NCI-H2196 treated with DMSO at 0.1 percent for 48 hours (cell line): ENCODE measurements around the gene EPHA10.

Experiments
- DNase-seq: peaks from one replicate; lab custom pipeline; 2025; ENCODE audit not compliant: unreplicated experiment; lab: John Stamatoyannopoulos, UW

Gene EPHA10

DNA sequence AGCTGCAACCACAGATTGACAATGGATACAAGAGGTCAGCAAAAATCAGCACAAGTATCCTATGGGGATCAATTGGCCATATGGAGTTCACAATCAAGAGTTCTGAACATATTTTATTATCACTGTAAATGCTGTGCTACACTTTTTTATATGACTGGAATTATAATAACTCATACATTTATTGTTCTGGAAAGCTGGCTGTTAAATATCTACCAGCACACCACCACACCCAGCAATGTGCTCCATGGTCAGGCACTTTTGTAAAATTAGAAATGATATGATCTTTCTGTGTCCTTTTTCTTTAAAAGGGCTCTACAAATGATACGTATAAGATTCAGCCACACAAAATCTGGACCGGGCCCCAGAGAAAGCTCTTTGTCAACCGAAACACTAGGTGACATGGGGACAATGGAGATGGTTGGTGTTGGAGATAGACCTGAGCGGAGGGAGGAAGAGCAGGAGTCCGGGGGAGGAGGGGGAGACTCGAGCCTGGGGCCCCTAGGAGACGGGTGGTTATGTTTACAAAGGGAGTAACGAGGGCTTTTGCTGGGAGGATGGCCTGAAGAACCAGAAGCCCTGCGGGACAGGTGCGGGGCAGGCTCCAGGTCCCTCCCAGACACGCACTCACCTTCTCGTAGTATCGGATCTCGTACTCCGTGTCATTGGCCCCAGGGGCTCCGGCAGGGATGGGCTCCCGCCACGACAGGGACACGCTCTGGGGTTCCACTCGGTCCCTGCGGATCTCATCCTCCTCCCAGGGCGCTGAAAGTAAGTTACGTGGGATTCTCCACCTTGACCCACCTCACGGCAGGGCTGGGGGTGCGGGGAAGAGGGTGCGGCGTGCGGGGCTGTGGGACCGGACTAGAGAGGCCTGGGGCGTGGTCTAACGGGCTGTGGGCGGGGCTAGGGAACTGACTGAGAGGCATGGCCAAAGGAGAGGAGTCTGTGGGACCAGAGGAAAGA, 30.0 kb downstream of the EPHA10 start:
- DNase-seq = no peak

GRCh38 chr1:37732111-37732780, 32.7 kb downstream of the EPHA10 start:
- no peak for DNase-seq

- no peak for DNase-seq
Observed at GRCh38 chr1:37731312-37732019, 33.5 kb downstream of the EPHA10 start.

GRCh38 chr1:37730376-37730775, 34.5 kb downstream of the EPHA10 start:
- DNase-seq = no peak

DNA sequence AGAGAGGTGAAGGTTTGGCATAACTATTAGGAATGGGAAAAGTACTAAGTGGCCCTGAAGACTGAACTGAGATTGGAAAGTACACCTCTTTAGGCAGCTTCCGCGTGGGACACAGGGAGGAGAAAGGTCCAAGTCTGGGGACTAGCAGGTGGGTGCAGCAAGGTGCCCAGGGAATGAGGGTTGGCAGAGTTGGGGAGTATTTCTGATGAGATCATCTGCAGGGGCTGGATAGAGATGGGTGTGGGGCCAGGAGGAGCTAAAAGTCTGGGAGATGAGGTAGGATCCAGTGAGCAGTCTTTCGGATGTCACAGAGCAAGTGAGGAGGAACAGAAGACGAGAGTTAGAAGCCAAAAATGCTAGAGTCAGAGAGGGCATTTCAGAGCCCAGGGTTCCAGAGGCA, 36.5 kb downstream of the EPHA10 start:
- no peak for DNase-seq

- no peak for DNase-seq
Observed at GRCh38 chr1:37726751-37727585, 38.0 kb downstream of the EPHA10 start.

GRCh38 chr1:37725851-37726613, 38.9 kb downstream of the EPHA10 start:
- no peak for DNase-seq

DNA sequence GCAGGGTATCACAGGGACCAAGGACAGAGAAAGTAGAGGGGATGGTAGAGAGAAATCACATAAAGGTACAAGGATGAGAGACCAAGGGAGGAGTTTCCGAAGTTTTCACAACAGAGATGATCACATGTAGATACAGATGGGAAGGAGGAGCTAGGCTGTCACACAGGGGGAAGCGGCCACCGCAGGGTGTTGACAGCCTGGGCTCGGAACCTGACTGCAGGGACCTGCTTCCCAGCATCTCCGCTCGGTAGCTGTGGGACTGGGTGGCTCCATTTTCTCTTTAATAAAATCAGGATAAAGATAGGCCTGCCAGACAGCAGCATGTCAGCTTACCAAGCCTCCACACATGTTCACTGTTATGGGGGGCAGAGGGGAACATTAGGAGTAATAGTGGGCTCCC, 40.3 kb downstream of the EPHA10 start:
- DNase-seq = no peak

DNA sequence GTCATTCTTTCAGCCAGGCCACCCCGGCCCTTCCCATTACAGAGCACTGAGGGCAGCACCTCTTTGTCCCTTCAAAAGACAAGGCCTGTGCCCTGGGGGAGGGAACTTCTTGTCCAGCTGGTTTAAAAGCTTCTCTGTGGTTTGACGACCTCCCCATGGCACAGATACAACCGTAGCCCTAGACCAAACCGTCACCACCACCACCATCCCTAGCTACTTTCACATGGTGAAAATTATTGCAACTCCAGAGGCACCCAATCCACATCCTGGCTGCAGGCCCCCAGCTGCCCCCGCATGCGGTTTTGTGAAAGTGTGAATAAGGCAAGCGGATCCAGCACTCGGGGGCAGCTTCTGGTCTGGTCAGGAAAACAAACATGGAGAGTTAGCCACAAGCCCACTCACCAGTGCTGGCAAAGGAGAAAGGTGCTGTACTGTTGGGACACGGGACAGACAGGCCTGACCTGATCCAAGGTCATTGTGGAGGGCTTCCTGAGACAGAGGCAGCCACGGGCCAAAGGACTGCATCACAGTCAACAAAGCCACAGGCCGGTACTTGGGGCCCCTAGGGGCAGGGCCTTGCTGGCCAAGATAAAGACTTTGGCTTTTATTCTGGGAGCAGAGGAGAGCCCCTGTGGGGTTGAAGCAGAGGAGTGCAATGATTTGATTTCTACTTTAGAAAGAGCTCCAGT, 41.4 kb downstream of the EPHA10 start:
- DNase-seq = no peak

GRCh38 chr1:37723072-37723389, 41.9 kb downstream of the EPHA10 start:
- DNase-seq = no peak

DNA sequence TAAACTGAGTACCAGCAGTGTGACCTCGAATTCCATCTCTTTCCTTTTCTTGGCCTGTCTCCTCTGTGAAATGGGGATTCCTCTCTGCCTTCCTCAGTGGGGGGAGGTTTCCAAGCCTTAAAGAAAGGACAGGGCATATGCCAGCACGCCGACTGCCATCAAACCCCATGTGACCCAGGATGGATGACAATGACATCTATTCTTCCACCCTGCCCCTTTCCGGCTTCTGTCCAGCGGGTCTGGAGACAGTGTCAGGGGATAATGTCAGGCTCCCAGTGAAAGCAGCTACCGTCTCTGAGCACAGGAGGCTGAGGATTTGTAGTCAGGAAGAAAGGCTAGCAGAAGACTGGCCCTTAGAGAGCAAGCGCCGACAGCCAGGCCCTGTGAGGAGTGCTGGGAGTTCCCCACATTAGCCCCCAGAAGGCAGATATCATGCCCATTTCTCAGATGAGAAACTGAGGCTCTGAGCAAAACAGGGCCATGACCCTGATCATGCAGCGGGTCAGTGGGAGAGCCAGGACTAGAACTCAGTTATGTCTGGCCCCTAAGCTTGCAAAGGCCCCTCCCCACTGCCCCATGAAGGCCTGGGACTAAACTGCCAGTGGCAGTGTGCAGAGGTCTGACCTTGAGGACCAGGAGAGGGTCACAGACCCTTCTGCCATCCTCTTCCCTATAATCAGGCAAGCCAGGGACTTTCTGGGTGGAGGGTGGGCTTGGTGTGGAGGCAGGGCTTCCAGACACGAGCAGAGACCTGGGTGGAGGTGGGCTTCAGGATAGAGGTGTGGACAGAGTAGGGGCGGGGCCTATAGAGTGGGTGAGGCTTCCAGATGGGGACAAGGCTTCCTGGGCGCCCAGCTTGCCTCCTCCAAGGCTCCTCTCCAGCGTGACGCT, 42.5 kb downstream of the EPHA10 start:
- DNase-seq = no peak

DNA sequence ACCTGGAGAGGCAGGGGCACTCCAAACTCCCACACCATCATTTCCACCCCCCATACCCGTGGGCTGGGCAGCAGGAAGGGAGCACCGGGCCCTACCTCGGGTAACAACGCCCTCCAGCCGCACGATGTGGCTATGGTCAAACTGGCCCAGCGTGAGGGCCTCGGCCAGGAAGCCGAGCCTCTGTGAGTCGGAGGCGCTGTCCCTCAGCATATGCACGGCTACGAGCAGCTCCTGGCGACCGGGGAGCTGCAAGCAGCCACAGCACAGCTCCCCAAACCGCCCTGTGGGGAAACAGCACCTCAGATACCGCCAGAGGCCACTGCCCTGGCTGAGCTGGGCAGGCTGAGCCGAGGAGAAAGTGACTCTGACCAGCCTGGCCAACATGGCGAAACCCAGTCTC, 43.4 kb downstream of the EPHA10 start:
- DNase-seq = no peak

- DNase-seq = no peak
Observed at GRCh38 chr1:37720231-37721130, 44.4 kb downstream of the EPHA10 start.

DNA sequence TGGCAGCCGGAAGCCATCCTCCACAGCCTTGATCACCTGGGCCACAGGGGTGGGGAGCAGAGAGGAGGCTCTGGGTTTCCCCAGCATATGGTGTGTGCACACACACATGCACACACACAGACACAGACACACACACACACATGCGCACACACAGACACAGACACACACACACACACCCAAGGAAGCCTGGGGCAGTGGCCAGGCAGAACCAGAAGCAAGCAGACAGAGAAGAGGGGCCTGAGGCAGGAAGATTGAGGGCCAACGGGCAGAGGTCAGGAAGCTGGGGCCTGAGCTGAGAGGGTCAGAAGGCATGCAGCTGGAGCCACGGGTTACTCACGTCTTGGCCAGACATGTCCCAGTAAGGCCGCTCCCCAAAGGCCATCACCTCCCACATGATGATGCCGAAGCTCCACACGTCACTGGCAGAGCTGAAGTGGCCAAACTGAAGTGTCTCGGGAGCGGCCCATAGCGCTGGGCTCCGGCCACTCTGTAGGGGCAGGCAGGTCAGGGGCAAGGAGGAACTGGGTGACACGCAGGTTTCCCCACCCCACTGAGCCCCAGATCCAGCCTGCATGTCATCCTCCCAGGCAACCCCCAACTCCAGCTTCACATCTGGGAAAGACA, 45.2 kb downstream of the EPHA10 start:
- DNase-seq = no peak

GRCh38 chr1:37718901-37719571, 45.9 kb downstream of the EPHA10 start:
- DNase-seq = no peak

- no peak for DNase-seq
Observed at GRCh38 chr1:37718181-37718900, 46.6 kb downstream of the EPHA10 start.
